Loucy (cell line): ENCODE results near the gene KRTAP3-2.

ENCODE experiments used
- EZH2phosphoT487 ChIP-seq: fragments of 200-600 bp; IDR thresholded peaks from 2 replicates; pipeline ENCODE4 v1.6.1; 2018; ENCODE audit warnings: antibody characterized with exemption, mild to moderate bottlenecking, moderate library complexity, borderline replicate concordance
- TF ChIP-seq, protein P1 (sequence below): fragments of 200-600 bp; sonication (generic); conservative IDR thresholded peaks from 2 replicates; pipeline ENCODE4 v1.5.1; 2014; ENCODE audit warnings: mild to moderate bottlenecking, antibody characterized with exemption, low read length

DNA sequence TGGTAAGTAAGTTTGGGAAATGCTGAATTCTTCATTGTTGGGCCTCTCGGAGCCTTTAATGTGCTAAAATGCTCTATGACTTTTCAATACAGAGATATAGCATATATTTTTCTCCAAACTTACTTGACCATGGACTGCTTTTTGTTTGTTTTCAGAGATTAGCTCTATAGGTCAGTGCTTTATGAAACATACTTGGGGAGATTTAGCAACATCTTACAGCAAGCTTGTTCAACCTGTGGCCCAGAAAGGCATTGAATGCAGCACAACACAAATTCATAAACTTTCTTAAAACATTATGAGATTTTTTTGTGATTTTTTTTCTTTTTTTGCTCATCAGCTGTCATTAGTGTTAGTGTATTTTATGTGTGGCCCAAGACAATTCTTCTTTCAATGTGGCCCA lies 10.2 kb upstream of the KRTAP3-2 start:
- TF ChIP-seq, protein P1, sequence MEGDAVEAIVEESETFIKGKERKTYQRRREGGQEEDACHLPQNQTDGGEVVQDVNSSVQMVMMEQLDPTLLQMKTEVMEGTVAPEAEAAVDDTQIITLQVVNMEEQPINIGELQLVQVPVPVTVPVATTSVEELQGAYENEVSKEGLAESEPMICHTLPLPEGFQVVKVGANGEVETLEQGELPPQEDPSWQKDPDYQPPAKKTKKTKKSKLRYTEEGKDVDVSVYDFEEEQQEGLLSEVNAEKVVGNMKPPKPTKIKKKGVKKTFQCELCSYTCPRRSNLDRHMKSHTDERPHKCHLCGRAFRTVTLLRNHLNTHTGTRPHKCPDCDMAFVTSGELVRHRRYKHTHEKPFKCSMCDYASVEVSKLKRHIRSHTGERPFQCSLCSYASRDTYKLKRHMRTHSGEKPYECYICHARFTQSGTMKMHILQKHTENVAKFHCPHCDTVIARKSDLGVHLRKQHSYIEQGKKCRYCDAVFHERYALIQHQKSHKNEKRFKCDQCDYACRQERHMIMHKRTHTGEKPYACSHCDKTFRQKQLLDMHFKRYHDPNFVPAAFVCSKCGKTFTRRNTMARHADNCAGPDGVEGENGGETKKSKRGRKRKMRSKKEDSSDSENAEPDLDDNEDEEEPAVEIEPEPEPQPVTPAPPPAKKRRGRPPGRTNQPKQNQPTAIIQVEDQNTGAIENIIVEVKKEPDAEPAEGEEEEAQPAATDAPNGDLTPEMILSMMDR = no peak
- no peak for TF ChIP-seq EZH2phosphoT487
